Spleen (tissue), 11 donors: ENCODE measurements around the gene CERKL. TPM values are rescaled to one million over a fixed set of nuclear protein-coding genes. Genes with fewer than 3 reads are reported as not detected.

Source experiments
- DNase-seq: peaks from one replicate; pipeline ENCODE4 v3.0.0-alpha.2; 2020
- H3K27ac ChIP-seq, 8 donors: fragments of 200-600 bp; sonication (generic) in 7 of 8; 1 replicate in 4 of 8; 2 replicates in 4 of 8; pipeline versions ENCODE4 v1.5.0 to v1.8.0; 2016 to 2021; ENCODE audit warnings: inconsistent platforms in 4 of 8, mild to moderate bottlenecking in 4 of 8, moderate library complexity in 1 of 8
- H3K27me3 ChIP-seq, 7 donors: fragments of 200-600 bp; sonication (generic) in 6 of 7; replicated peaks in 1 of 7; 1 replicate in 4 of 7; 2 replicates in 3 of 7; pipeline versions ENCODE4 v1.5.0 to v1.8.0; 2016 to 2021; ENCODE audit warnings: inconsistent platforms in 3 of 7, mild to moderate bottlenecking in 1 of 7
- H3K36me3 ChIP-seq, 6 donors: fragments of 200-600 bp; sonication (generic) in 5 of 6; 1 replicate in 4 of 6; 2 replicates in 2 of 6; pipeline versions ENCODE4 v1.5.0 to v1.8.0; 2016 to 2021; ENCODE audit warnings: inconsistent platforms in 2 of 6
- H3K4me1 ChIP-seq, 6 donors: fragments of 200-600 bp; sonication (generic) in 5 of 6; 1 replicate in 3 of 6; 2 replicates in 3 of 6; pipeline versions ENCODE4 v1.5.0 to v1.8.0; 2016 to 2021; ENCODE audit warnings: inconsistent platforms in 3 of 6
- H3K4me3 ChIP-seq, 8 donors: fragments of 200-600 bp; sonication (generic) in 7 of 8; 1 replicate in 4 of 8; 2 replicates in 4 of 8; pipeline versions ENCODE4 v1.5.0 to v1.8.0; 2016 to 2021; ENCODE audit warnings: inconsistent platforms in 4 of 8, mild to moderate bottlenecking in 4 of 8, moderate library complexity in 2 of 8
- H3K9me3 ChIP-seq, 8 donors: fragments of 200-600 bp; sonication (generic) in 7 of 8; 1 replicate in 4 of 8; 2 replicates in 4 of 8; pipeline versions ENCODE4 v1.5.0 to v1.8.0; 2016 to 2021; ENCODE audit warnings: inconsistent platforms in 4 of 8
- CTCF ChIP-seq, 11 experiments: fragments of 200-600 bp in 7 of 11; fragments of 450-650 bp in 4 of 11; sonication (generic) in 4 of 11; IDR thresholded peaks in 8 of 11; conservative IDR thresholded peaks in 3 of 11; 1 replicate in 7 of 11; 2 replicates in 4 of 11; pipeline versions ENCODE4 v1.4.0 to v1.8.0; 2016 to 2021; ENCODE audit warnings: antibody characterized with exemption in 11 of 11, inconsistent platforms in 4 of 11, mild to moderate bottlenecking in 1 of 11
- POLR2A ChIP-seq, 3 donors: fragments of 450-650 bp; IDR thresholded peaks; one replicate each; pipeline ENCODE4 v1.5.1; 2017; ENCODE audit warnings: antibody characterized with exemption in 3 of 3, mild to moderate bottlenecking in 1 of 3
- POLR2AphosphoS5 ChIP-seq, 3 donors: sonication (generic); formaldehyde crosslinking; IDR thresholded peaks; one replicate each; pipeline ENCODE4 v1.5.1; 2017; ENCODE audit warnings: antibody characterized with exemption in 3 of 3
- WGBS, 5 donors: extraction: QIAGEN DNeasy Blood & Tissue Kit in 3 of 5; methylation state at CpG; one replicate each; pipeline versions ENCODE4 v1.1.5 to v1.1.7; 2013 to 2018; 5-methylcytosine and 5-hydroxymethylcytosine counted together
- intact Hi-C: fragments of 100-400 bp; cut with DNase I; formaldehyde crosslinking; loops from one replicate; pipeline ENCODE4 v1.15.0; 2023; ENCODE audit warnings: low total_unique reads
- polyA plus RNA-seq, 3 donors: library from polyadenylated mRNA; stranded (reverse); fragments of 200-250 nt; gene quantifications; one replicate each; pipeline ENCODE4 v1.2.1, GENCODE V29; 2013
- total RNA-seq, 7 donors: library from RNA; depleted of rRNA in 3 of 7; stranded (reverse); fragments of >200 nt in 3 of 7; fragmentation: NEBNext Ultra II Directional in 4 of 7; extraction: Animal tissue kit (Norgen Biotek cat#: 25700) in 4 of 7; gene quantifications; one replicate each; pipeline versions ENCODE4 v1.1.0 to v1.2.1, GENCODE V29; 2016 to 2021
- donor health status: healthy with polysubstance abuse.
- donor health status: DM: no; HTN: no; CAD: no; lungs with moderate emphysema.
- donor health status: DM: no; HTN: no; CAD: no.
- donor health status: Bipolar disorder and iron deficiency.
- donor health status: healthy.
- donor health status: DM: no; HTN: no; CAD: no.
- donor health status: DM: yes; HTN: yes; CAD: no.

CERKL gene
- total and polyA plus RNA-seq, 10 donors, result 0.27 to 2.3 (median 0.85) TPM

- H3K27me3 ChIP-seq, result peaks cover 11 to 98% (median 74%) of the 10 kb centered on the region in 7 donors
- no peak overlapping the region for H3K27ac ChIP-seq
- 8 to 15% (median 12%) methylated on average over 21 of the region's 21 CpGs for WGBS, 5 donors
- DNase-seq, result no peak
- no peaks in the 10 kb centered on the region for H3K36me3 ChIP-seq
- H3K4me3 ChIP-seq, result no peak overlapping the region
- intact Hi-C loops, result no loop called here
- H3K4me1 ChIP-seq, result peaks cover 16 to 52% (median 45%) of the 10 kb centered on the region in 6 donors
- peaks cover 0 to 5% (median 0%) of the 10 kb centered on the region in 8 donors for H3K9me3 ChIP-seq
- no peak for TF ChIP-seq CTCF (IDR thresholded peaks at IDR 0.05 in 8 of 11, conservative IDR thresholded peaks at IDR 0.05 in 3 of 11)
- no peak for TF ChIP-seq POLR2A (IDR thresholded peaks at IDR 0.05)
- no peak for TF ChIP-seq POLR2AphosphoS5 (IDR thresholded peaks at IDR 0.05)
Measured at GRCh38 chr2:181685150-181685688, 28.3 kb upstream of the CERKL start.

DNA sequence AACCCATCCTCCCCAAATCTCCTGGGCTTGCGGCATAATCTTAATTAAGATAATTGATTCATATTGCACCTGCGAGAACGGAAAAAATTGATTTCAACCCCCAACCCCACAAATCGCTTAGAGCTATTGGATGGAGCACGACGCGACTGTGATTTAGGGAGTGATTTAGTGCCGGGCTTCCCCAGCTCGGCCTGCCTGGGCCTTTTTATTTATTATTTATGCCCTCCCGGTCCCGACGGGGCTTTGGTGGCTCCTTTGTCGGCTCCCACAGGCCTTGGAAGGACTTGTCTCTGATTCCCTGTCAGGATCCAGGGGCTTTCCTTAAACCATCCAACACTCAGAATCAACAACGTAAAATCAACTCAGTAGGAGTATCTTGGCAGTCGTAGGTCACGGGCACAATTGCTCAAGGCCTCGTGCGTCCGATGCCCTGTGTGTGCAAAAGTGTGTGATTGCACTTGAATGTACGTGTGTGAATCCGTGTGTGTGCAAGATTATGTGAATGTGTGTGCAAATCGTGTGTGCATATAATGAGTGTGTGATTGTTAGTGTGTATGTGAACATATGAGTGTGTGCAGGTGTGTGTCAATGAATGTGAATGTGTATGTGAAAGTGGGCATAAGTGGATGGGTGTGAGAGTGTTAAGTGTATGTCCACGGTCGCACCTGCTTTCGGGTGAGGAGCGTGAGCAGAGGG is 27.7 kb upstream of the CERKL start:
- Histone ChIP-seq H3K36me3 (no peaks in the 10 kb centered on the region), H3K27ac (no peak overlapping the region), H3K4me3 (peak overlapping the region in 1 of 8 donors; percentile 60), H3K4me1 (peaks cover 16 to 58% (median 46%) of the 10 kb centered on the region in 6 donors), H3K27me3 (peaks cover 11 to 98% (median 80%) of the 10 kb centered on the region in 7 donors), H3K9me3 (peaks cover 0 to 5% (median 0%) of the 10 kb centered on the region in 8 donors)
- intact Hi-C loops, result no loop called here
- WGBS, 5 donors, result 8 to 18% (median 10%) methylated on average over 26 of the region's 26 CpGs
- no peak for DNase-seq
- no peak for TF ChIP-seq POLR2AphosphoS5 (IDR thresholded peaks at IDR 0.05)
- TF ChIP-seq CTCF (IDR thresholded peaks at IDR 0.05 in 8 of 11, conservative IDR thresholded peaks at IDR 0.05 in 3 of 11), result no peak
- no peak for TF ChIP-seq POLR2A (IDR thresholded peaks at IDR 0.05)

GRCh38 chr2:181683518-181684453 is 26.9 kb upstream of the CERKL start:
- Histone ChIP-seq H3K27me3 (peaks cover 15 to 100% (median 89%) of the 10 kb centered on the region in 7 donors), H3K27ac (no peak overlapping the region), H3K4me1 (peaks cover 16 to 61% (median 46%) of the 10 kb centered on the region in 6 donors), H3K36me3 (no peaks in the 10 kb centered on the region), H3K9me3 (peaks cover 0 to 5% (median 0%) of the 10 kb centered on the region in 8 donors), H3K4me3 (peak overlapping the region in 5 of 8 donors; percentile 12 to 60 (median 17))
- WGBS, 5 donors, result 2 to 5% (median 3%) methylated on average over 75 to 85 of the region's 85 CpGs
- DNase-seq, result no peak
- no peak for TF ChIP-seq POLR2A (IDR thresholded peaks at IDR 0.05)
- no peak for TF ChIP-seq CTCF (IDR thresholded peaks at IDR 0.05 in 8 of 11, conservative IDR thresholded peaks at IDR 0.05 in 3 of 11)
- no peak for TF ChIP-seq POLR2AphosphoS5 (IDR thresholded peaks at IDR 0.05)
- intact Hi-C loops, result no loop called here
